Colonic mucosa (tissue), 4 donors: ENCODE results near the gene RAG2. TPM values are rescaled to one million over a fixed set of nuclear protein-coding genes. Genes with fewer than 3 reads are reported as not detected.

Source experiments
- DNase-seq: peaks from one replicate; pipeline ENCODE4 v3.0.0-alpha.2; 2020
- H3K27ac ChIP-seq: fragments of 200-600 bp; one replicate; pipeline ENCODE4 v1.8.0; 2021
- H3K27me3 ChIP-seq: fragments of 200-600 bp; one replicate; pipeline ENCODE4 v1.8.0; 2021
- H3K36me3 ChIP-seq: fragments of 200-600 bp; one replicate; pipeline ENCODE4 v1.8.0; 2021
- H3K4me1 ChIP-seq: fragments of 200-600 bp; one replicate; pipeline ENCODE4 v1.8.0; 2021; ENCODE audit warnings: mild to moderate bottlenecking
- H3K4me3 ChIP-seq: fragments of 200-600 bp; one replicate; pipeline ENCODE4 v1.8.0; 2021
- H3K9ac ChIP-seq, 2 donors: one replicate each; pipeline ENCODE4 v1.7.0; 2013; ENCODE audit warnings: control low read depth in 2 of 2, low read depth in 2 of 2, low read length in 2 of 2
- H3K9me3 ChIP-seq: fragments of 200-600 bp; one replicate; pipeline ENCODE4 v1.8.0; 2021
- intact Hi-C: fragments of 100-400 bp; cut with DNase I; formaldehyde crosslinking; loops from one replicate; pipeline ENCODE4 v1.14.1; 2022
- total RNA-seq, 2 donors: library from RNA; stranded (reverse); fragmentation: NEBNext Ultra II Directional in 1 of 2; extraction: Animal tissue kit (Norgen Biotek cat#: 25700) in 1 of 2; gene quantifications; one replicate each; pipeline ENCODE4 v1.2.1, GENCODE V29; 2021
- TF ChIP-seq, protein P1 (sequence below): fragments of 200-600 bp; IDR thresholded peaks from one replicate; pipeline ENCODE4 v1.8.0; 2022; ENCODE audit warnings: antibody characterized with exemption, mild to moderate bottlenecking
- donor health status: healthy.
- donor health status: DM: no; HTN: no; CAD: no.
- donor health status: DM: no; HTN: no; CAD: no.

The RAG2 gene
- total RNA-seq, 2 donors from 2014 or later = not detected

- Histone ChIP-seq H3K27me3 (no peaks in the 10 kb centered on the region), H3K27ac (no peak overlapping the region), H3K9ac (no peak overlapping the region), H3K36me3 (no peaks in the 10 kb centered on the region), H3K4me3 (no peak overlapping the region), H3K9me3 (no peaks in the 10 kb centered on the region), H3K4me1 (no peaks in the 10 kb centered on the region)
- no peak for DNase-seq
- TF ChIP-seq, protein P1, sequence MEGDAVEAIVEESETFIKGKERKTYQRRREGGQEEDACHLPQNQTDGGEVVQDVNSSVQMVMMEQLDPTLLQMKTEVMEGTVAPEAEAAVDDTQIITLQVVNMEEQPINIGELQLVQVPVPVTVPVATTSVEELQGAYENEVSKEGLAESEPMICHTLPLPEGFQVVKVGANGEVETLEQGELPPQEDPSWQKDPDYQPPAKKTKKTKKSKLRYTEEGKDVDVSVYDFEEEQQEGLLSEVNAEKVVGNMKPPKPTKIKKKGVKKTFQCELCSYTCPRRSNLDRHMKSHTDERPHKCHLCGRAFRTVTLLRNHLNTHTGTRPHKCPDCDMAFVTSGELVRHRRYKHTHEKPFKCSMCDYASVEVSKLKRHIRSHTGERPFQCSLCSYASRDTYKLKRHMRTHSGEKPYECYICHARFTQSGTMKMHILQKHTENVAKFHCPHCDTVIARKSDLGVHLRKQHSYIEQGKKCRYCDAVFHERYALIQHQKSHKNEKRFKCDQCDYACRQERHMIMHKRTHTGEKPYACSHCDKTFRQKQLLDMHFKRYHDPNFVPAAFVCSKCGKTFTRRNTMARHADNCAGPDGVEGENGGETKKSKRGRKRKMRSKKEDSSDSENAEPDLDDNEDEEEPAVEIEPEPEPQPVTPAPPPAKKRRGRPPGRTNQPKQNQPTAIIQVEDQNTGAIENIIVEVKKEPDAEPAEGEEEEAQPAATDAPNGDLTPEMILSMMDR = no peak
- intact Hi-C loops = no loop called here
These were observed 20.7 kb downstream of the RAG2 start for GRCh38 chr11:36577373-36577772.

GRCh38 chr11:36574486-36574885, 23.6 kb downstream of the RAG2 start:
- DNase-seq = no peak
- H3K4me3 ChIP-seq = no peak overlapping the region
- H3K36me3 ChIP-seq = no peaks in the 10 kb centered on the region
- H3K4me1 ChIP-seq = no peaks in the 10 kb centered on the region
- intact Hi-C loops = no loop called here
- TF ChIP-seq, protein P1 = no peak
- H3K9me3 ChIP-seq = no peaks in the 10 kb centered on the region
- no peak overlapping the region for H3K9ac ChIP-seq
- no peak overlapping the region for H3K27ac ChIP-seq
- no peaks in the 10 kb centered on the region for H3K27me3 ChIP-seq

DNA sequence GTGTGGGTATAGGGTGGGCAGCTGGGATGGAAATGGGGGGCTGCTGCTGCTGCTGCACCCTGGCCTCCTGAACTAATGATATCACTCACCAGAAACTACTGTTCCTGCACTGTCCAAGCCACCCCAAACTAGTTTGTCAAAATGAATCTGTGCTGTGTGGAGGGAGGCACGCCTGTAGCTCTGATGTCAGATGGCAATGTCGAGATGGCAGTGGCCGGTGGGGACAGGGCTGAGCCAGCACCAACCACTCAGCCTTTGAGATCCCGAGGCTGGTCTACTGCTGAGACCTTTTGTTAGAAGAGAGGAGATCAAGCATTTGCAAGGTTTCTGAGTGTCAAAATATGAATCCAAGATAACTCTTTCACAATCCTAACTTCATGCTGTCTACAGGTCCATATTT, 28.9 kb downstream of the RAG2 start:
- Histone ChIP-seq H3K4me1 (no peaks in the 10 kb centered on the region), H3K27ac (no peak overlapping the region), H3K36me3 (no peaks in the 10 kb centered on the region), H3K9me3 (no peaks in the 10 kb centered on the region), H3K4me3 (no peak overlapping the region), H3K9ac (no peak overlapping the region), H3K27me3 (no peaks in the 10 kb centered on the region)
- DNase-seq = no peak
- intact Hi-C loops = loop anchor here (5.0 kb wide), 1 partner anchor 53 kb away; no protein-coding TSS in a partner anchor
- TF ChIP-seq, protein P1 = no peak

DNA sequence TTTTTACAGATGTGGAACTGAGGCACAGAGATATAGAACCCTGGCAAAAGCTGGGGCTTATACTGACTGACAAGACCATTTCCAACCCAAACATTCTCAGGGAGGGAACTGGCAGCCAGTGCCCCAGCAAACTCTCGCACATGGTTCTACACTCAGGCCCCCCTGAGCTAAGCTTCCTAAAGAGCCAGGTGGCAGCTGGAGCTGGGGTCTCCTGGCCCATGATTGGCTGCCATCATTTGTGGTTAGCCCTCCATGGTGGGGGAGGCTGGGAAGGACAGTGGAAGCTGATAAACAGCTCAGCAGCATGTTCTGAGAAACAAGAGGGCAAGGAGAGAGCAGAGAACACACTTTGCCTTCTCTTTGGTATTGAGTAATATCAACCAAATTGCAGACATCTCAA, 30.3 kb downstream of the RAG2 start, which contains the start of gene RAG1:
Gene RAG1, plus strand, starts transcription at position 314 of the 400 bp plus-strand sequence. CDS start 5,298 bp downstream, outside the sequence.
- no peak for DNase-seq
- Histone ChIP-seq H3K9me3 (no peaks in the 10 kb centered on the region), H3K4me3 (no peak within 1 kb of the TSS), H3K9ac (no peak within 1 kb of the TSS), H3K36me3 (no peaks in the 10 kb centered on the region), H3K4me1 (no peaks in the 10 kb centered on the region), H3K27ac (no peak within 1 kb of the TSS), H3K27me3 (no peaks in the 10 kb centered on the region)
- intact Hi-C loops = loop anchor here (5.0 kb wide), 1 partner anchor 55 kb away; no protein-coding TSS in a partner anchor
- TF ChIP-seq, protein P1 = no peak

- no peak overlapping the region for H3K9ac ChIP-seq
- TF ChIP-seq, protein P1 = no peak
- intact Hi-C loops = loop anchor here (5.0 kb wide), 1 partner anchor 56 kb away; no protein-coding TSS in a partner anchor
- no peak overlapping the region for H3K27ac ChIP-seq
- no peaks in the 10 kb centered on the region for H3K27me3 ChIP-seq
- no peaks in the 10 kb centered on the region for H3K36me3 ChIP-seq
- H3K4me3 ChIP-seq = no peak overlapping the region
- H3K4me1 ChIP-seq = no peaks in the 10 kb centered on the region
- DNase-seq = no peak
- H3K9me3 ChIP-seq = no peaks in the 10 kb centered on the region
These were observed 31.5 kb downstream of the RAG2 start for GRCh38 chr11:36566407-36567053.
